SH-SY5Y (cell line): ENCODE data around the gene MANBA.

ENCODE experiments used
- GATA2 ChIP-seq: IDR thresholded peaks from 2 replicates; pipeline ENCODE4 v1.6.1; 2011; ENCODE audit warnings: mild to moderate bottlenecking, low read depth, low read length
- GATA3 ChIP-seq: IDR thresholded peaks from 2 replicates; pipeline ENCODE4 v1.6.1; 2011; ENCODE audit warnings: low read depth, mild to moderate bottlenecking, low read length, moderate library complexity

DNA sequence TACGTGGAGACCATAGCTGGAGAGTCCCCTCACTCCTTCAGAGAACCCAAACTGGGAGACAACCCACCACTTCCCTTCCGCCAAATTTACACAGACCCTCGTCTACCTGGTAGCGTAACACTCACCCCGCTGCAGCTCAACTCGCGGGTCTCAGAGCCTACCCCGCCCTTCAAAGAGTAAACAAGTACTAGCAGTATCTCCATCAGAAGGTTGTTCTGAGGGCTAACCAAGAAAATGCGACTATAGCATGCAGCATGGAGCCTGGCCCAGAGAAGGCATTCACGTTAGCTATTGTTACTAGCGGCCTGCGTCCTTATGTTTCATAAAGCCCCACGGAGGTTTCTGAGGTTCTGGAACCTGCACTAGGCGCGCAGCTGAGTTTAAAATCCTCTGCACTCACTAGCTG is 531 bp upstream of the MANBA start:
- TF ChIP-seq GATA2 (no peak), GATA3 (no peak)
